BE2C (cell line): ENCODE results near the gene TOR2A.

Experiments
- DNase-seq: peaks from one replicate; pipeline ENCODE4 v3.0.0-alpha.2; 2020
- H3K27me3 ChIP-seq: fragments of 250-450 bp; sonication (Bioruptor Pico); 2 replicates; pipeline ENCODE4 v1.5.1; 2020; ENCODE audit warnings: mild to moderate bottlenecking
- H3K36me3 ChIP-seq: fragments of 250-450 bp; sonication (Bioruptor Pico); 2 replicates; pipeline ENCODE4 v1.5.1; 2020; ENCODE audit warnings: mild to moderate bottlenecking
- H3K4me1 ChIP-seq: fragments of 250-450 bp; sonication (Bioruptor Pico); 2 replicates; pipeline ENCODE4 v1.5.1; 2020
- H3K4me3 ChIP-seq: 2 replicates; pipeline ENCODE4 v1.5.1; 2011; ENCODE audit warnings: low read depth, low read length
- H3K9me3 ChIP-seq: fragments of 250-450 bp; sonication (Bioruptor Pico); 2 replicates; pipeline ENCODE4 v1.5.1; 2020
- CTCF ChIP-seq: IDR thresholded peaks from 2 replicates; pipeline ENCODE4 v1.5.1; 2012; ENCODE audit warnings: mild to moderate bottlenecking, low read depth, low read length

The TOR2A gene

GRCh38 chr9:127756233-127756632, 21.1 kb upstream of the TOR2A start:
- no peaks in the 10 kb centered on the region for H3K27me3 ChIP-seq
- DNase-seq: no peak

DNA sequence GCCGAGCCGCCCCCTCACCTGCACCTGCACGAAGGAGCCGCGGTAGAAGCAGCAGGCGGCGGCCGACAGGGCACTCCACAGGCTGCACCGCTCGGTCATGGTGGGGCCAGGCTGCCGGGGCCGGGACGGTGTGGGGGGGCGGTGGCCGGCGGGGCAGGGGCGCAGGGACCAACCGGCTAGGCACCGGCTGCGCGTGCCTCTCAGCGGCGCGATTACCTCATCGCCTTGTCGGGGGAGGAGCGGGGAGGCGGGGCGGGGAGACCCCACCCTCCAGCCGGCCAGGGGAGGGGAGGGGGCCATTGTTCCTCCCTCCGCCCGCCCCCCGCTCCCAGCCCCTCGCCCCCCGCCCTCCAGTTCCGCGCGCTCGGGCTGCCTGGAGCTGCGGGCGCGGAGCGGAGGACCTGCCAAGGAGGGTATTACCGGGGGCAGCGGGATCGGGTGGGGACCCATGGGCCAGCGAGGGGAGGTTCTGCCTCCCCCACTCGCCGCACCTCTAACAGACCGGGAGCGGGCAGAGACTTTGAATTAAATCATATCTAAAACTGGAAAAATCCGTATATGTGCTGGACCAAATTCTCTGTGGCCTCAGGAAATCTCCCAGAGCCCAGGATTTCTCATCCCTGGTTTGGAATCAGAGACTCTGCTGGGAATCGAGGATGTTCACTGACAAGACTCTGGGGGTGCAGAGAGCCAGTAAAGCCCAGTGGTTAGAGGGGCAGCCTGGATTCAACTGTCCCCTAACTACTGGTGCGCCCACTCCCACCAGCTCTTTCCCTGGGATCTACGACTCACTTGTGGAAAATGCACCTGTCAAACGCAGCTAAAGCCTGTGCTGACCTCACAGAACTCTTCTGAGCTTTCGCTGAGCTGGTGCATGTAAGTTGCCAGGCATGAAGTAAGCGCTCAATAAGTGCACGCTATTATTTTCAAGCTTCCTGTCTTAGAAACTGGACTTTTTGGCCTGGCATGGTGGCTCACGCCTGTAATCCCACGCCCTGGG, 20.3 kb upstream of the TOR2A start:
- TF ChIP-seq CTCF: no peak
- Histone ChIP-seq H3K4me1 (peaks cover 5% of the 10 kb centered on the region), H3K36me3 (peaks cover 8% of the 10 kb centered on the region), H3K9me3 (no peaks in the 10 kb centered on the region), H3K27me3 (no peaks in the 10 kb centered on the region), H3K4me3 (peak overlapping the region; percentile 76)
- DNase-seq: peak; percentile 81

More at GRCh38 chr9:127756233-127756632, 21.1 kb upstream of the TOR2A start:
- TF ChIP-seq CTCF: no peak
- Histone ChIP-seq H3K4me1 (peaks cover 5% of the 10 kb centered on the region), H3K9me3 (no peaks in the 10 kb centered on the region), H3K4me3 (no peak overlapping the region), H3K36me3 (no peaks in the 10 kb centered on the region)

DNA sequence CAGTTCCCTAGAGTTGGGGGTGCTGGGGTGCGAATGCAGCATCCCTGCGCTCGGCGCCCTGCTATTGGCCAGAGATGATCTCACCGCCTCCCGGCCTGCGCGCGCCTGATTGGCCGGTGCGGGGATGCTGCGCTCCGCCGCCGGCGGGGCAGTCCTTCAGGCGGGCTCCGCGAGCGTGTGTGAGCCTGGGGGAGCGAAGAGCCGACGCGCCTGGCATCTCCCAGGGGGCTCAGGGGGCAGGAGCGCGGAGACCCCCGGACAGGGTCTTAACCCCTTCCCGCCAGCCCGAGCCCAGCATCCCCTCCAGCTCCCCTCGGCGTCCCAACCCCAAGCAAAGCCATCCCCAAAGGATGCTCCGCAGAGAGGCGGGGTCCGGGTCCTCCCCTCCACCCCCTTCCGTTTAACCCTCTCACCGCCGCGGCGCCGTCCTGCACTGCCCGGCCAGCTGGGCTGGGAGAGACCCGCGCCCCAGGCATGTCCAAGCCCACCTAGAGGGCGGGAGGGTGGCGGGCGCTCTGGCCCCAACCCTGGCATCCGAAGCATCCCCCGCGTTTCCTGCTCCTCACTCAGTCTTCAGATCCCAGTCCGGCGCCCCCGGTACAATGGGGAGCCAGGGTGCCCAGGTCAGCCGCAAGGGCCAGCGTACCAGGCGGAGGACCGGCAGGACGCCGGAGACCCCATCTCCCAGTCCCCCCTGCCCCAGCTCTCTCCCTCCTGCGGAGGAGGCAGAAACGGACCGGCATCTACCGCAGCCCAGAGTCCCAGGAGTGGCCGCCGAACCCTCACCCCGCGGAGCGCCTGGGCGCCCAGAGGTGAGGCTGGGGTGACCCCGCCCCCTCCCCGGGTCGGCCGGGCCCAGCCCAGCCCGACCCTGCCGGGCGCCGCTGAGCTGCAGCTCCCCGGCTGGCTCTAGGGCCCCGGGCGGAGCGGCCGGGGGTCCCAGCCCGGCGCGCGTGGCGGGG, 19.3 kb upstream of the TOR2A start:
- Histone ChIP-seq H3K4me1 (peaks cover 5% of the 10 kb centered on the region), H3K9me3 (no peaks in the 10 kb centered on the region), H3K4me3 (peak overlapping the region; percentile 76), H3K27me3 (no peaks in the 10 kb centered on the region), H3K36me3 (peaks cover 11% of the 10 kb centered on the region)
- peak; percentile 86 for DNase-seq
- TF ChIP-seq CTCF: no peak

DNA sequence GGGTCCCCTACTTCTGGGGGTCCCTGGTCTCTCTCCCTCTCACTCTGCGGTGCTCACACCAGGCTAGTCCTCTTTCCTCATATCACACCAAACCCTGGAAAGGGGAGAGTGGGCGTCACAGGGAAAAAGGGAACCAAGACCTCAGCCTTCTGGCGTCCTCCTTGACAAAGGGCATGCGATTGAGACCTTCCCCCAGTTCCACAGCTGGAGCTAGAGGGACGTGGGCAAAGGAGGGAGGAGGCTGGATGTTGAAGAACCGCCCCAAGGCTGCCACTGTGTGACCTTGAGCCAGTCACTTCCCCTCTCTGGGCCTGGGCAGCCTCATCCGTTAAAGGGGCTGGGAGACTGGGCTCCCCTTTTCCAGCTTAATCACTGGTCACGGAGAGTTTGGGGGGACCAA, 18.5 kb upstream of the TOR2A start:
- Histone ChIP-seq H3K27me3 (no peaks in the 10 kb centered on the region), H3K4me1 (peaks cover 1% of the 10 kb centered on the region), H3K36me3 (peaks cover 19% of the 10 kb centered on the region), H3K4me3 (peak overlapping the region; percentile 76), H3K9me3 (no peaks in the 10 kb centered on the region)
- DNase-seq: no peak
- no peak for TF ChIP-seq CTCF

DNA sequence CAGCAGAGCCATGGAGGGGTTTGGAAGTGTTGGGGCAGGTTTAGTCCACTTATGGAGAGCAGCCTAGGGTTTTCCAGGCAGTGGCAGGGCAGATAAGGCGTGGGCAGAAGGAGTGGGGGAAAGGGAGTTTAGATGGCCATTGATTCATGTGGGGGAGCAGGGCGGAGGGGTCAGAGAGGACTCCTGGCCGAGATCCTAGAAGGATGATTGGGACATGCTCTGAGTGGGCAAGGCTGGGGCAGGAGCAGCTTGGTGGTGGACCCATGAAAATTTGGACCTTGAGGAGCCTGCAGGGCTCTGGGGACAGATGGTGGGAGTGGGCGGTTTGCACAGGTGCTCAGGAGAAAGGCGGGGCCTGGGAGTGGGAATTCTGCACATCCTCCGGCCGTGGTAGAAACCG, 18.1 kb upstream of the TOR2A start:
- Histone ChIP-seq H3K36me3 (peaks cover 24% of the 10 kb centered on the region), H3K27me3 (no peaks in the 10 kb centered on the region), H3K4me1 (no peaks in the 10 kb centered on the region), H3K9me3 (no peaks in the 10 kb centered on the region), H3K4me3 (no peak overlapping the region)
- DNase-seq: no peak
- TF ChIP-seq CTCF: no peak
